ENCODE results near the gene TNK2. TPM values are rescaled to one million over a fixed set of nuclear protein-coding genes. Genes with fewer than 3 reads are reported as not detected.

The TNK2 gene
- total and polyA plus RNA-seq, 2 donors (not counting 1 experiment from before 2014, with no cell fraction given) = 131 to 198 TPM

DNA sequence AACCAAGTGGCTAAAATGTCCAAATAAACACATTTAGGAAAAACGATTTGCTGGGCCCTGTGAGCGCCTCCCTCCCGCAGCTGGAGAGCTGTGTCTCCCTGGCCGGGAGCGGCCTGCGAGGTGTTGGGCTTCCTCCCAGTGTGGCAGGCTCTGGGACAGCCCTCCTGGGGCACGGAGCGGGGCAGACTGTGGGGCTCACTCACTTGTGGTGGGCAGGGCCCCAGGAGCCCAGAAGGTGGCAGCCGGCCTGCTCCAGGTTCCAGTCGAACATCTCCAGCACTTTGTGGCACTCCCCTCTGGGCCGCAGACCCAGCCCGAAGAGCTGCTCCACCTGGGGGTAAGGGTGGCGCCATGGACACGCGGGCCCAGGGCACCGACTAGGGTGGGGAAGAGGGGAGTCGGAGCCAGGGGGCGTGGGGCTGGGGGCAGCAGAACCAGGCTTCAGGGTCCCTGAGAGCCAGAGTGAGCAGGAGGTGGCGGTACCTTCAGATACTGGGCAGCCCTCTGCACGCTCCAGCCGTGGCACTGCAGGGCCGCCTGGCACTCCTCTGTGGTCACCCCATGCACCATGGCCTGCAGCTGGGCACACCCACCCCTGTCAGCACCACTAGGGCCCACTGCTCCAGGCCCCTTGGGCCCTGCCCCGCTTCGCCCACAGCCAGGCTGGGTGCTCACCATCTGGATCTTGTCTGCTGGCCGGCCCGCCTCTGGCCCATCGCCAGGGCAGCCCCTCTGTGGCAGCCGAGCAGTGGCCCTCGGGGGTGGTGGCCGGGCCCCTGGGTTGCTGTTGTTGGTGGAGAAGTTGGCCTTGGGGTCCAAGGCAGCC is 41.5 kb downstream of the TNK2 start:
- DNase-seq = no peak
- Histone ChIP-seq H3K27me3 (replicated peaks in 1 of 4; ENCODE audit: control extremely low read depth in 1 of 4, control insufficient read depth in 3 of 4, insufficient read depth in 4 of 4, low read length in 3 of 4) (no peaks in the 10 kb centered on the region), H3K4me1 (ENCODE audit: control insufficient read depth in 2 of 2, insufficient read depth in 2 of 2, low read length in 2 of 2) (no peaks in the 10 kb centered on the region), H4K20me1 (ENCODE audit: control insufficient read depth, insufficient read depth, low read length, poor library complexity, severe bottlenecking) (peaks cover 26% of the 10 kb centered on the region), H3K4me3 (ENCODE audit: control extremely low read depth in 1 of 5, extremely low read depth in 1 of 5, insufficient read depth in 1 of 5, low read depth in 2 of 5, low read length in 4 of 5) (no peak overlapping the region), H2AFZ (ENCODE audit: insufficient read depth, low read depth, low read length, poor library complexity, severe bottlenecking) (no peak overlapping the region), H3K27ac (ENCODE audit: low read length in 2 of 2) (no peak overlapping the region), H3K79me2 (ENCODE audit: control insufficient read depth, insufficient read depth, low read length) (no peaks in the 10 kb centered on the region), H3K36me3 (replicated peaks in 1 of 2; ENCODE audit: control extremely low read depth in 1 of 2, control insufficient read depth in 1 of 2, extremely low read depth in 1 of 2, insufficient read depth in 2 of 2, low read length in 1 of 2) (peaks cover 0 to 52% of the 10 kb centered on the region in 2 experiments), H3K9me3 (ENCODE audit: control extremely low read depth in 1 of 3, control insufficient read depth in 2 of 3, insufficient read depth in 1 of 3, low read length in 2 of 3) (no peaks in the 10 kb centered on the region), H3K4me2 (replicated peaks; ENCODE audit: low read depth, low read length, poor library complexity, severe bottlenecking) (no peak overlapping the region), H3K9ac (ENCODE audit: low read length) (no peak overlapping the region)
- CTCF ChIA-PET = no interaction called here
- Mint-ChIP-seq H3K27ac (no peak overlapping the region), H3K9me3 (ENCODE audit: insufficient read depth) (no peaks in the 10 kb centered on the region), H3K27me3 (no peaks in the 10 kb centered on the region), H3K4me1 (peaks cover 6% of the 10 kb centered on the region), H3K4me3 (no peak overlapping the region)
- no peak for TF ChIP-seq EZH2 (IDR thresholded peaks at IDR 0.05; ENCODE audit: borderline replicate concordance, insufficient read depth, low read depth, low read length, poor library complexity, severe bottlenecking)
- TF ChIP-seq, protein P1, sequence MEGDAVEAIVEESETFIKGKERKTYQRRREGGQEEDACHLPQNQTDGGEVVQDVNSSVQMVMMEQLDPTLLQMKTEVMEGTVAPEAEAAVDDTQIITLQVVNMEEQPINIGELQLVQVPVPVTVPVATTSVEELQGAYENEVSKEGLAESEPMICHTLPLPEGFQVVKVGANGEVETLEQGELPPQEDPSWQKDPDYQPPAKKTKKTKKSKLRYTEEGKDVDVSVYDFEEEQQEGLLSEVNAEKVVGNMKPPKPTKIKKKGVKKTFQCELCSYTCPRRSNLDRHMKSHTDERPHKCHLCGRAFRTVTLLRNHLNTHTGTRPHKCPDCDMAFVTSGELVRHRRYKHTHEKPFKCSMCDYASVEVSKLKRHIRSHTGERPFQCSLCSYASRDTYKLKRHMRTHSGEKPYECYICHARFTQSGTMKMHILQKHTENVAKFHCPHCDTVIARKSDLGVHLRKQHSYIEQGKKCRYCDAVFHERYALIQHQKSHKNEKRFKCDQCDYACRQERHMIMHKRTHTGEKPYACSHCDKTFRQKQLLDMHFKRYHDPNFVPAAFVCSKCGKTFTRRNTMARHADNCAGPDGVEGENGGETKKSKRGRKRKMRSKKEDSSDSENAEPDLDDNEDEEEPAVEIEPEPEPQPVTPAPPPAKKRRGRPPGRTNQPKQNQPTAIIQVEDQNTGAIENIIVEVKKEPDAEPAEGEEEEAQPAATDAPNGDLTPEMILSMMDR (IDR thresholded peaks at IDR 0.05) = no peak
- WGBS (ENCODE audit: insufficient coverage) = 95% methylated on average over 23 of the region's 30 CpGs
- no peak for ATAC-seq (ENCODE audit: low read depth)
- intact Hi-C loops (cut with micrococcal nuclease) = no loop called here
- POLR2A ChIA-PET = no interaction called here

DNA sequence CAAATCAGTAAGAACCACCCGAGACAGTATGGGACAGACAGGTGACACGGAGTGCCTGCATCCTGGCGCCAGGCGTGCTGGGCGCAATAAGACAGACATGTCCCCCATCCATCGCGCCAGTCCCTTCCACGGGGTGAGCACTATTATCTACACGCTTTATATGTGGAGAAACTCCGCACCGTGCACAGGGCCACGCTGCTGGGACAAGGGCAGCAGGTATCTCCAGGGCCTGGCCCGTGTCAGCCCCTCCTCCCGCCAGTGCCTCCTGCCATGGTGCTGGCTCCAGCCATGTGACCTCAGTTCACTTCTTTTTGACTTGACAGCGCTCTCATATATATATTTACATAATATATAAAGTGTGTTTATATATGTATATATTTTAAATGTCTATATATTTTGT is 42.6 kb downstream of the TNK2 start:
- TF ChIP-seq, protein P1 (IDR thresholded peaks at IDR 0.05) = no peak
- TF ChIP-seq EZH2 (IDR thresholded peaks at IDR 0.05; ENCODE audit: borderline replicate concordance, insufficient read depth, low read depth, low read length, poor library complexity, severe bottlenecking) = no peak
- H3K9me3 ChIP-seq (ENCODE audit: control extremely low read depth in 1 of 3, control insufficient read depth in 2 of 3, insufficient read depth in 1 of 3, low read length in 2 of 3) = no peaks in the 10 kb centered on the region
- no peaks in the 10 kb centered on the region for H3K27me3 Mint-ChIP-seq
- H3K27ac ChIP-seq (ENCODE audit: low read length in 2 of 2) = no peak overlapping the region
- no peak for DNase-seq
- H3K9ac ChIP-seq (ENCODE audit: low read length) = no peak overlapping the region
- H3K4me1 ChIP-seq (ENCODE audit: control insufficient read depth in 2 of 2, insufficient read depth in 2 of 2, low read length in 2 of 2) = no peaks in the 10 kb centered on the region
- H2AFZ ChIP-seq (ENCODE audit: insufficient read depth, low read depth, low read length, poor library complexity, severe bottlenecking) = no peak overlapping the region
- ChIA-PET POLR2A (no interaction called here), CTCF (no interaction called here)
- no peak for ATAC-seq (ENCODE audit: low read depth)
- no peak overlapping the region for H3K4me3 Mint-ChIP-seq
- WGBS (ENCODE audit: insufficient coverage) = 94% methylated on average over 14 of the region's 15 CpGs
- no peaks in the 10 kb centered on the region for H3K9me3 Mint-ChIP-seq (ENCODE audit: insufficient read depth)
- no peak overlapping the region for H3K4me2 ChIP-seq (replicated peaks; ENCODE audit: low read depth, low read length, poor library complexity, severe bottlenecking)
- H3K4me1 Mint-ChIP-seq = peaks cover 6% of the 10 kb centered on the region
- H4K20me1 ChIP-seq (ENCODE audit: control insufficient read depth, insufficient read depth, low read length, poor library complexity, severe bottlenecking) = peaks cover 16% of the 10 kb centered on the region
- H3K27me3 ChIP-seq (replicated peaks in 1 of 4; ENCODE audit: control extremely low read depth in 1 of 4, control insufficient read depth in 3 of 4, insufficient read depth in 4 of 4, low read length in 3 of 4) = no peaks in the 10 kb centered on the region
- intact Hi-C loops (cut with micrococcal nuclease) = no loop called here
- peaks cover 0 to 41% of the 10 kb centered on the region in 2 experiments for H3K36me3 ChIP-seq (replicated peaks in 1 of 2; ENCODE audit: control extremely low read depth in 1 of 2, control insufficient read depth in 1 of 2, extremely low read depth in 1 of 2, insufficient read depth in 2 of 2, low read length in 1 of 2)
- H3K79me2 ChIP-seq (ENCODE audit: control insufficient read depth, insufficient read depth, low read length) = no peaks in the 10 kb centered on the region
- H3K27ac Mint-ChIP-seq = no peak overlapping the region
- no peak overlapping the region for H3K4me3 ChIP-seq (ENCODE audit: control extremely low read depth in 1 of 5, extremely low read depth in 1 of 5, insufficient read depth in 1 of 5, low read depth in 2 of 5, low read length in 4 of 5)
